Inferior parietal cortex (tissue), 1 donor: ENCODE results near the gene MAFF.
A peak's percentile ranks its signal among the peaks of the same experiment; 100 is the strongest.
"Not testable (repeated sequence)": the region's sequence is repeated elsewhere in the genome, so short reads cannot be mapped to it uniquely, and the experiment has no call there.

ENCODE experiments used
- DNase-seq: peaks from one replicate; pipeline ENCODE4 v3.0.0-alpha.2; 2016; ENCODE audit errors: extremely low spot score

Gene MAFF

DNA sequence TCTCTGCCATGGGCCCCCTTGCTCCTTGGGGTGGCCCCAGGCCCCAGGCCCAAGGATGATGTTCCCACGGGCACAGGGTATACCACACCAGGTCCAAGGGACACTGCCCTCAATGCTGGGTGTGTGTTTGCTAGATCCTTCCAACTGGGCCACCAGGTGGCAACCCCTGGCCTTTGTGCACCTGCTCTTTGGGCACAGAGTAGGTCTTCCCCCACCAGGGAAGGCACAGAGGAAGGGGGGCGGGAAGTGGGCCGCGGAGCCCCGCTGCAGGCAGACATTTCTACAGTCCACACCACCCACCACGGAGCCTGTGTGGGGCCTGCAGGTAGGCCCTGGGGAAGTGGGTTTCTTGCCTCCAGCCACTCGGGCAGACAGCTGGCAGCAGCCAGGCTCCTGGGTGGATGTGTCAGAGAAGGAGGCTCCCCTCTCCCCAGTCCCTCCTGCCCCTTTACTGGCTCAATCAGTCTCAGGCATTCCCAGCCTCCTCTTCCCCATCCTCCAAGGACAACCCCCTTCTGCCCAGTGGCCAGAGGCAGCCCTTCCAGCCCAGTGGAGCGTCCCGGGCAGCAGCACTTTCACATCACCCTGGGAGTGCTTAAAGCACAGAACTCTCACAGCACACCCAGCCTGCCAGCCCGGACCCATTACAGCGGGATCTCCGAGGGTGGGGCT lies 21.6 kb downstream of the MAFF start:
- DNase-seq = no peak

DNA sequence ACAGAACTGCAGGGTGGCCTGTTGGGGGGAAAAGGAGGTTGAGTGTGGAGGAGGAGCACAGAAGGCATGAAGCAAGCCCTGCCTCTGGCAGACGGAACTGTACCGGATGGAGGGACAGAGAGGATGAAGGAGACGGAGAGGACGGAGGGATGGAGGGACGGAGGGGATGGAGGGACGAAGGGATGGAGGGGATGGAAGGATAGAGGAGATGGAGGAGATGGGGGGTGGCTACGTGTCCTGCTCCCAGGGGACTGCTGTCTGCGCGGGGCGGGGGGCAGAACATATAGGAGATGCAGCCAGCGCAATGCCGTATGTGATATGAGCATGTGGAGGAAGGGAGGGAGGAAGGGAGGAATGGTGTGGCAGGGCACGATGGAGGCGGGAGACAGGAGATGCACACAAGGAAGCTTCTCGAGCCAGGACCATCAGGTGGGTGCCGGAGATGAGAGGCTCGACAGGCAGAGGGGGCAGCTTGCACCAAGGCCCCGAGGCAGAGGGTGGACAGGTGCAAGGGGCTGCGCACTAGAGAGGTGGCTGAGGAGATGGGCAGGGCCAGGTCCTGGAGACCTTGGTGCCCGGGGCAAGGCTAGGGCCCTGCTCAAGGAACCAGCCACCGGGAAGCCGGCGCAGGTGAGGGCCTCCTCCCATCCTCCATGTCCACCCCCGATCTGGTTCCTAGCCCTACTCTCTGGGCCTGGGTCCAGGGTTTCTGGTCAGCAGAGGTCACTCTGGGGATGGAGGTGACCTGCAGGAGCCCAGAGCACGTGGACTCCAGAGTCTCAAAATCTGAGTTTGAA lies 25.3 kb downstream of the MAFF start:
- no peak for DNase-seq

DNA sequence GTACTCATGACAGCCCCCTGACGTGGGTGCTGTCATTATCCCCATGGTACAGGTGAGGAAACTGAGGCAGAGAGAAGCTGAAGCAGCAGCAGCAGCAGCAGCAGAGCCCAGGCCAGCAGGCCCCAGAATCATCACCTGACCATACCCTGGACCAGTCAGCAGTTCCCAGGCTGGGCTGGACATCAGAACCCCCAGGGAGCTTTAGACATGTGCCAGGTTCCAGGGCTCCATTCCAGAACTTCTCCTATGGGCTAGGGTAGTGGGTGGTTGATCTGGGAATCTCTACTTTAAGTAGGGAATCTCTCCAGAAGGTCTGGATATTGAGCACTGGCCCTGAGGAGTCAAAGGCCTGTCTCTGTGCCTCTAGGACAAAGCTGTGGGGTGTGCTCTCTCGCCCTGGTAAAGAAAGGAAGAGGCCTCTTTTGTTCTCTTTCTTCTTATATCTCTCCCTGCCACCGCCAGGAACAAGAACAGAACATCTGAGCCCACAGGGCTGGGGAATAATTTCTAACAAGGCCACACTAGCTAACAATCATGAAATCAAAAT lies 26.6 kb downstream of the MAFF start:
- no peak for DNase-seq

- no peak for DNase-seq
Observed at GRCh38 chr22:38228873-38229740, 27.3 kb downstream of the MAFF start.

DNA sequence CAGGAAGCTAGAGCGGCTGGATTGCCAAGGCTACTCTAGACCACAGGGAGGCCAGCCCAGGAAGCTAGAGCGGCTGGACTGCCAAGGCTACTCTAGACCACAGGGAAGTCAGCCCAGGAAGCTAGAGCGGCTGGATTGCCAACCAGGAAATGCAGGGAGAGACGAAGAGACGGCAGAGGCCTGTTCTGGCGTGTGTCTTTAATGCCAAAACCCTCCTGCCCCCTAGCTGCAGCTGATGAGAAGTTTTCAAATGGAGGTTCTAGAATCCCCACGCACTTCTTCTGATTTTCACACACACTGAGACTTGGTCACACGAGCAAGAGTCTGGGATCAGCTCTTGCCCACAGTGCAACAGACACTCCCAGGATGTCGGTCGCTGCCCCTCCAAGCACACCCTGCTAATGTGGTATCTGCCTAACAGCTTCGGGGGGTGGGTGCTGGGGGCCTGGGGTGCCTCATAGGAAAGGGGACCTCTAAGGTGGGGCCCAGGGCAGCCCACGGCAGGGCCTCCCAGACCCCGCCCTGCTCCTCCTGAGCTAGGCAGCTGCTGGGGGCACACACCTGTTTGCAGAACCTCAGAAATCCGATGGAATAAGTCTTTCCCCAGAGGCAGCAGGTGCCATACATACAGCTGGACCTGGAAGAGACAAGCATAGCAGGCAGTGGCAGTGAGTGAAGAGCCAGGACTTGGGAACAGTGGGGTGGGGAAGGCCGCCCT lies 28.5 kb downstream of the MAFF start:
- DNase-seq = no peak

- no peak for DNase-seq
Observed at GRCh38 chr22:38230916-38231315, 29.1 kb downstream of the MAFF start.

- DNase-seq = no peak
Observed at GRCh38 chr22:38232196-38232595, 30.4 kb downstream of the MAFF start.

DNA sequence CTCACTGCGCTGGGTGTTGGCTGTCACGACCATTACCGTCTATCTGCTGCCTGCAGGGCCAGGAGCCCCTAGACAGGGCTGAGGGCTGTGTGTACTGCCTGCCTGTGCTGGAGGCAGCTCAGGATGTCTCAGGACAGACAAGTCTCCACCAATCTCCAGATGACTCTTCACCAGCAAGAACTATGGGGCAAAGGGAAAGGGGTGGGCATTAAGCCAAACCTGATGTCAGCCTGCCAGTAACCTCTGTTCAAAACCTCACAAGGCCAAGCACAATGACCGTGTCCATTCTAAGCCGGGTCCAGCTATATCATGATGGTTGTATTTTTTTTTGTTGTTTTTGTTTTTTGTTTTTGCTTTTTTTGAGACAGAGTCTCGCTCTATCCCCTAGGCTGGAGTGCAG lies 31.6 kb downstream of the MAFF start:
- DNase-seq = no peak

- DNase-seq = not testable (repeated sequence)
Observed at GRCh38 chr22:38233856-38234255, 32.1 kb downstream of the MAFF start.

DNA sequence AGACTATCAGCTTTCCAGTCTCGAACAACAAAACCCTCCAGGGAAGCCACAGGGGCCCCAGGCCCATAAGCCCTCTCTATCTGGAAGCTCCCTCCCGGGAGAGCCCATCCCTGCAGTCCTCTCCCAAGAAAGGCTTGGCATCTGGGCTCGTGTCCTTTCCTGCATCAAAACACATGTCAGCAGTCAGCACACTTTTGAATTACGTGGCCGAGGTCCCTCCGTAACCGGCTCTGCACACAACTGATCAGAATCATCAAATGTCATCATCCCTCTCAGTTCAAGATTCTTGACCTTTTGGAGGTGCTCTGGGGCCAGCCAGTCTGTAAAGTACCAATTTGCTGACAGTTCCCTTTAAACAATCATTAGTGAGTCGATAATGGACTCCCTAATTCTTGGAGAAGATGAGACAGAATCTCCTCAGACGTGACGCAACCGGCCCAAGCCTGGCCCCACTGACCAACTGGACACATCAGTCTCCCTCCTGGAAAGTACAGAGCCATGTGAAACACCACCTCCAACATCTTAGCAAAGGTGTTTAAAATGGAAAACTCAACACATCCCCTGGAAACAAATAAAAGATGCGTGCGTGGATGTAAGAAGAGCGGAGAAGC lies 33.6 kb downstream of the MAFF start:
- no peak for DNase-seq

DNA sequence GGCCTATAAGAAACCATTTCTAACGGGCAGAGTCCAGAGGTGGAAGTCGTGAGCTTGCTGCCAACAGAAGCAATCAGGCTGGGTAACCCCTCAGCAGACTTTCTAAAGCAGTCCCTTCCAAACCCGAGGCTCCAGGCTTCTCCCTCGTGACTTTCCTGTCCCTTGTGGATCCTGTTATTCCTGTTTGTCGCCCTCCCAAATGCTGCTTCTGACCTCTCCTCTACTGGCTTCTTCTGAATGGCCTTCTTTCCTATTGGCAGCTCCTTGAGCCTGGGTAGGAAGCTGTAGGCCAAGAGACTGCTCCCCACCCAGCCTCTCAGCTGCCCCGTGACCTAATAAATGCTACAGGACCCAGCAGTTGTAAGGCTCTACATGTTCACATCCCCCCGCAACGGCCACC lies 35.0 kb downstream of the MAFF start:
- DNase-seq = no peak

DNA sequence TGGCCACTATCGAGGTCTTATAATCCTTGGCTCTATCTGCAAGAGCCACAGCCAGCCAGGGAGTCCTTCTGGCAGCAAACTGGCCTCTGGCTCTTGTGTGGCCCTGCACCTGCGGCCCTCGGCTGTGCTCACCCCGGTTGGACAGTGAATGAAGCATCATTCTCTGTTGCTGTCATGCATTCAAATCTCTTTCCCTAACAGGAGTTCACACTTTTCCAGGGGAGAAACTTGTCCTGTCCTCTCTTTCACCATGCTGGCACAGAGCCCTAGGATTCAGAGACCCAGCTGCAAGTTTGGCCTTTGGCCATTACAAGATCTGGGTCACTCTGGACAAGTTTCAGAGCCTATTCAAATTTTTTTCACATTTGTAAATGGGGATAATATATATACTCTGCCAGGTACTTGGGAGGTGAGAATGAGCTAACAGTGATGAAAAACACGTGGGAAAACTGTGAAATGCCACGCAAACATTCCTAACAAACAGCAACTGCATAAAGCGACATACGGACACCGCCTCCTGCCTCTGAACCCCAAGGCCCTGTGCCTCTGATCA lies 36.8 kb downstream of the MAFF start:
- DNase-seq = no peak

DNA sequence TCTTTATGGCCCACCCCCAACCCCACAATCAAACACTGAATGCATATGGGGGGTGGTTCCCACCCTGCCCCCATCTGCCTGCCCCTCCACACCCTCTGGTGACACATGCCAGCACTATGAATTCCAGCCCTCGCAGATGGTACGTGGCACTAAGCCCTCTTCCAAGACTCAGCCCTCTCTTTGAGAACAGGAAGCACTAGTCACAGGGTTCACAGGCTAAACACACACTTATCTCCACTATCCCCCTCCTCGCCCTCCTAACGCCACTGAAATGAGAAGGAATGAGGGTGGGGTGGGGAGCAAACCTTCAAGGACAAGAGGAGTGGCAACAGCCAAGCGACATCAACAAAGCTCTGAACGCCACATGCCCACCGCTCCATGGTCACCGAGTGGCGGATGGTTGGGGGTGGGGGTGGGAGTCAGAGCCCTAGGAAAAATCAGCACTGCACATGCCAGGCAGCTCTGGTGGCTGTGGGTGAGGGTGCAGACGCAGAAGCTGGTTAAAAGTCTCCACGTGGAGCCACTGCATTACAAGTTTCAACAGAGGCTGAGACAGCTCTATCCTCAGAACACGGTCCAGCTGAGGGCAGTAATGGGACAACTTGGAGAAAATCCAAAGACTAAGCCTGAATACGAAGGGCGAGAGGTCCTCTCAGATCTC lies 37.4 kb downstream of the MAFF start:
- DNase-seq = peak; percentile 88

GRCh38 chr22:38240734-38241252 lies 39.0 kb downstream of the MAFF start:
- no peak for DNase-seq

DNA sequence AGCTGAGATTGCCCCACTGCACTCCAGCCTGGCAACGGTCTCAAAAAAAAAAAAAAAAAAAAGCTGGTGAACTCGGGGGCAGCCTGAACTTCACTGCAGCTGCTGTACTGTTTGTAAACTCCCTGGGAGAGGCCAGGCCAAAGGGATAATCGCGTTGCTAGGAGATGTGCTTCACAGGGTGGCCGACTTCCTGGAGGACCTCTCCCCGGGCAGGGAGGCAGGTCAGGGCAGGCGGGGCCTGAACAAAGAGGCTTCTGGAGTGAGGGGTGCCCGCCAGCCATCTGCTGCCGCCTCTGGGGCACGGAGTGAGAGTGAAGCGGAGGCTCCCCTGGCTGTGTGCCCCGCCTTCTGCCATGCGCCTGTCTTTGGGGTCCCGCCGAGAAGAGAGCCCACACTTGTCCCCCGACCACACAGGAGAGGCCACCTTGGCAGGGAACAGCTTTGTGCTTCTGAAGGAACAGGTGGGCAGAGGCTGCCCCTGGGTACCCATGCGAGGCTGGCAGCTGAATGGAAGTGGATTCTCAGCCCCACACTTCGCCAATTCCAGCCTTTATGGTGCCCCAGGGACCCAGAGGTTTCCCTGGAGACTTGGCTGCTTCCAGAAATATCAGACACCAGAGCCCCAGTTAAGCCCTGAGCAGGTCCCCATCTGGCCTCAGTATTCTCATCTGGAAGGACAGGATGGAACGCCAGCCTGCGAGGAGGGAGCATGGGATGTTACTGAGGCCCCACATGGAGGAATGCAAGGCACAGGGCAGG lies 41.4 kb downstream of the MAFF start:
- no peak for DNase-seq

- DNase-seq = no peak
Observed at GRCh38 chr22:38244106-38244505, 42.3 kb downstream of the MAFF start.

- DNase-seq = no peak
Observed at GRCh38 chr22:38246046-38246658, 44.4 kb downstream of the MAFF start.

- DNase-seq = no peak
Observed at GRCh38 chr22:38246692-38247091, 44.9 kb downstream of the MAFF start.

DNA sequence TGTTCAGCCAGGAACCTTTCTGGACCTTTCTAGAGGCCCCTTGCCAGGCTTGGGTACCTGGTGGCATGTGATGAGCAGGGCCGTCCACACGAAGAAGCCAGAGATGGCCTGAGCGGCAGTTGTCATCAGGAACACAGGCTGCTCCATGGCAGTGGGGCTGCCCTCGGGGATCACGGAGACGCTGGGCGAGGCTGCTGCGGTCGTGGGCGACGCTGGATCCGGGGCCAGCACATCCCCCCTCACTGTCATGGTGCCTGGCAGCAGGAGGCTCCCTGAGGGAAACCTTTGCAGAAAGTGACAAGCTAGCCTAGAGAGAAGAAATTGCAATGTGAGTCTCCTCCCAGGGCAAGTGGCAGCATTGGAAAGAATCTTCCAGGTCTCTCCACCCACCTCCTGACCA lies 45.9 kb downstream of the MAFF start:
- DNase-seq = no peak
